H9 (cell line): ENCODE data around the gene DENND4B. TPM values are rescaled to one million over a fixed set of nuclear protein-coding genes. Genes with fewer than 3 reads are reported as not detected.

Source experiments
- DNase-seq: peaks from one replicate; pipeline ENCODE4 v3.0.0-alpha.2; 2017
- H2AFZ ChIP-seq: one replicate; pipeline ENCODE4 v1.6.1; 2013; ENCODE audit warnings: mild to moderate bottlenecking, low read length, control low read depth, moderate library complexity
- H2AK5ac ChIP-seq: 2 replicates; pipeline ENCODE4 v1.6.1; 2013; ENCODE audit warnings: low read length, control low read depth, mixed read lengths; ENCODE audit not compliant: insufficient read length
- H2BK120ac ChIP-seq: one replicate; pipeline ENCODE4 v1.6.1; 2013; ENCODE audit warnings: low read depth, mild to moderate bottlenecking, low read length, control low read depth, inconsistent platforms; ENCODE audit not compliant: poor library complexity, severe bottlenecking
- H2BK12ac ChIP-seq: 2 replicates; pipeline ENCODE4 v1.6.1; 2013; ENCODE audit warnings: low read length, control low read depth, mixed read lengths, low read depth; ENCODE audit not compliant: insufficient read length
- H2BK15ac ChIP-seq: 2 replicates; pipeline ENCODE4 v1.6.1; 2013; ENCODE audit warnings: low read depth, low read length, control low read depth
- H2BK20ac ChIP-seq: one replicate; pipeline ENCODE4 v1.6.1; 2013; ENCODE audit warnings: low read depth, mild to moderate bottlenecking, low read length, control low read depth, inconsistent platforms; ENCODE audit not compliant: poor library complexity, severe bottlenecking
- H2BK5ac ChIP-seq: 2 replicates; pipeline ENCODE4 v1.6.1; 2013; ENCODE audit warnings: low read length, control low read depth, mixed read lengths; ENCODE audit not compliant: insufficient read length
- H3K14ac ChIP-seq: 2 replicates; pipeline ENCODE4 v1.6.1; 2013; ENCODE audit warnings: low read length, control low read depth; ENCODE audit not compliant: insufficient read depth
- H3K18ac ChIP-seq: 2 replicates; pipeline ENCODE4 v1.6.1; 2013; ENCODE audit warnings: low read depth, mild to moderate bottlenecking, mixed read lengths, low read length, control low read depth; ENCODE audit not compliant: insufficient read length
- H3K23ac ChIP-seq: 2 replicates; pipeline ENCODE4 v1.6.1; 2013; ENCODE audit warnings: low read length, control low read depth, mixed read lengths, low read depth; ENCODE audit not compliant: insufficient read length
- H3K23me2 ChIP-seq: 2 replicates; pipeline ENCODE4 v1.6.1; 2013; ENCODE audit warnings: low read depth, mild to moderate bottlenecking, mixed read lengths, low read length, control low read depth; ENCODE audit not compliant: insufficient read length, poor library complexity, severe bottlenecking
- H3K27ac ChIP-seq: 2 replicates; pipeline ENCODE4 v1.5.1; 2013; ENCODE audit warnings: low read length, control low read depth, mixed read lengths, low read depth; ENCODE audit not compliant: insufficient read length
- H3K27me3 ChIP-seq: 2 replicates; pipeline ENCODE4 v1.6.1; 2013; ENCODE audit warnings: low read length, control low read depth, inconsistent platforms; ENCODE audit not compliant: insufficient read depth
- H3K4ac ChIP-seq: 2 replicates; pipeline ENCODE4 v1.6.1; 2013; ENCODE audit warnings: low read depth, mild to moderate bottlenecking, control low read depth, inconsistent platforms, low read length, moderate library complexity
- H3K4me1 ChIP-seq: 2 replicates; pipeline ENCODE4 v1.6.1; 2013; ENCODE audit warnings: low read length, control low read depth, inconsistent platforms; ENCODE audit not compliant: insufficient read depth
- H3K4me2 ChIP-seq: 2 replicates; pipeline ENCODE4 v1.6.1; 2013; ENCODE audit warnings: low read length, control low read depth, mixed read lengths; ENCODE audit not compliant: insufficient read length, insufficient read depth
- H3K56ac ChIP-seq: 2 replicates; pipeline ENCODE4 v1.6.1; 2013; ENCODE audit warnings: low read depth, mild to moderate bottlenecking, mixed read lengths, low read length, control low read depth; ENCODE audit not compliant: insufficient read length
- H3K79me1 ChIP-seq: 2 replicates; pipeline ENCODE4 v1.6.1; 2013; ENCODE audit warnings: low read depth, mild to moderate bottlenecking, moderate library complexity, low read length, control low read depth, inconsistent platforms; ENCODE audit not compliant: insufficient read depth, poor library complexity, severe bottlenecking
- H3K79me2 ChIP-seq: 2 replicates; pipeline ENCODE4 v1.6.1; 2013; ENCODE audit warnings: low read length, control low read depth, inconsistent platforms; ENCODE audit not compliant: insufficient read depth
- H3K9ac ChIP-seq: 2 replicates; pipeline ENCODE4 v1.6.1; 2013; ENCODE audit warnings: low read length, control low read depth, mixed read lengths; ENCODE audit not compliant: insufficient read length; ENCODE audit errors: extremely low read depth
- H3K9me3 ChIP-seq: one replicate; pipeline ENCODE4 v1.6.1; 2013; ENCODE audit warnings: low read depth, low read length, inconsistent platforms; ENCODE audit not compliant: control insufficient read depth
- H3T11ph ChIP-seq: one replicate; pipeline ENCODE4 v1.6.1; 2013; ENCODE audit warnings: mild to moderate bottlenecking, low read length, control low read depth, inconsistent platforms
- H4K20me1 ChIP-seq: one replicate; pipeline ENCODE4 v1.6.1; 2013; ENCODE audit not compliant: control insufficient read depth, insufficient read length, insufficient read depth
- H4K5ac ChIP-seq: 2 replicates; pipeline ENCODE4 v1.6.1; 2013; ENCODE audit warnings: low read depth, mild to moderate bottlenecking, mixed read lengths, low read length, control low read depth; ENCODE audit not compliant: insufficient read length
- H4K8ac ChIP-seq: replicated peaks from 2 replicates; pipeline ENCODE4 v1.6.1; 2013; ENCODE audit warnings: low read length, control low read depth, mixed read lengths, low read depth; ENCODE audit not compliant: insufficient read length
- H4K91ac ChIP-seq: 2 replicates; pipeline ENCODE4 v1.6.1; 2013; ENCODE audit warnings: low read depth, mild to moderate bottlenecking, moderate library complexity, mixed read lengths, low read length, control low read depth; ENCODE audit not compliant: insufficient read length
- H3K27ac Mint-ChIP-seq, 3 experiments: 2 replicates in 2 of 3; 3 replicates in 1 of 3; pipeline ENCODE4 v1.8.0; 2020 to 2021; ENCODE audit warnings: mixed read lengths in 3 of 3, mild to moderate bottlenecking in 1 of 3, moderate library complexity in 1 of 3
- H3K27me3 Mint-ChIP-seq: 2 replicates; pipeline ENCODE4 v1.8.0; 2021; ENCODE audit warnings: low read depth, mild to moderate bottlenecking, moderate library complexity, mixed read lengths
- H3K36me3 Mint-ChIP-seq, 3 experiments: 2 replicates in 2 of 3; 3 replicates in 1 of 3; pipeline ENCODE4 v1.8.0; 2020 to 2021; ENCODE audit warnings: low read depth in 3 of 3, mixed read lengths in 3 of 3; ENCODE audit not compliant: insufficient read depth in 1 of 3
- H3K4me1 Mint-ChIP-seq, 2 experiments: 2 replicates each; pipeline ENCODE4 v1.8.0; 2020; ENCODE audit warnings: mixed read lengths in 2 of 2
- H3K4me3 Mint-ChIP-seq, 2 experiments: 2 replicates in 1 of 2; 3 replicates in 1 of 2; pipeline ENCODE4 v1.8.0; 2020 to 2021; ENCODE audit warnings: mild to moderate bottlenecking in 2 of 2, mixed read lengths in 2 of 2, moderate library complexity in 1 of 2
- H3K9me3 Mint-ChIP-seq, 2 experiments: 2 replicates in 1 of 2; 3 replicates in 1 of 2; pipeline ENCODE4 v1.8.0; 2020; ENCODE audit warnings: mild to moderate bottlenecking in 2 of 2, mixed read lengths in 2 of 2, moderate library complexity in 1 of 2
- whole genome bisulfite sequencing: extraction: QIAGEN DNeasy Blood & Tissue Kit; methylation state at CpG from one replicate; pipeline ENCODE4 v1.1.7; 2013; ENCODE audit warnings: missing lambda C conversion rate, low lambda C conversion rate, mixed read lengths; ENCODE audit not compliant: insufficient read length; ENCODE audit errors: extremely low coverage; 5-methylcytosine and 5-hydroxymethylcytosine counted together
- total RNA-seq: library from RNA; stranded (reverse); gene quantifications from 2 replicates; pipeline ENCODE4 v1.2.1, GENCODE V29; 2021
- TF ChIP-seq, protein P1 (sequence below): fragments of 200-600 bp; sonication (generic); conservative IDR thresholded peaks from 3 replicates; pipeline ENCODE4 v1.8.0; 2021; ENCODE audit warnings: antibody characterized with exemption, mild to moderate bottlenecking

The DENND4B gene
- total RNA-seq, 1 experiment from 2014 or later: 84.6 TPM

DNA sequence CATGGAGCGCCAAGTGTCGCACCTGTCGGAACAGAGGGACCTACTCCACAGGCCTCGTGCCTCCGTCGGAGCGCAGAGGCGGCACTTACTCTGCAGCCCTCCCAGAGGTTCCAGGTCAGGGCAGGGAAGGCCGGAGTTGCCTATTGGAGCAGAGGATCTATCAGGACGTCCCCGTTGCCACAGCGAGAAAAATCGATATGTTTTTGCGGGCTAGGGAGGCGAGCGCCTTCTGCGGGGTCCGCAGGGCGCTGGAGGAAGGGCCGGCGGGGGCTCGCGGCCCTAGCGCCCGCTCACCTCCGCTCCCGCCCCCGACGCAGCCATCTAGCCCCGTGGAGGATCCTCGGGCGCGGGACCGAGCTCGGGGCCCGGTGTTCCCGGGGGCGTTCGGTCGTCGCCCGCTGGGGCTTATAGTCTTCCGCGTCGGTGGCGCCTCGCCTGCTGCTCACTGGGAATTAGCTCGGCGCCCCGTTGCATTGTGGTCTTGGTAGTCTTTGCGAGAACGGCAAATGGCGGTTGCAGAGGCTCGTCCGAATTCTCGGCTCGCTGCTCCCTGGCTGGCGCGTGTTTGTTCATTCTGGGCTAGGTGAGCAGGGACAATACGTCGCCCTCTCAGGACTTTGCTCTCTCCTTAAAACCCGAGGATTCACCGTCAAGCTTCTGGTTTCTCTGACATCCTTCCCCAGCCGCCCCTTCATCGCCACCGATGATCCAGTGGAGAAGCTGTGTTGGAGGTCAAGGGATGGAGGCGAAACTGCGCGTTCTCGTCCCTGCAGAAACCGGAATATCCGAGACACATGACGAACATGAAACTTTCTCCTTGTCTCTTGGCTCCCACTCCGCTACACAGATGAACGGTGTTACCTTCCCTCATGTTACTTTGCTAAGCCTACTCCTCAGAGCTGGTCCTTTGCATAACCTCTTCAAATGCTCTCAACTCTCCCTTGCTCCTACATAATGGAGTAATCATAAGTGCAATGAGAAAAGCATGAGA is 31.0 kb upstream of the DENND4B start, which contains the start of gene JTB:
TSS of gene JTB (minus strand) at position 425 of the 991 bp plus-strand sequence. CDS start at position 3, 422 bp downstream.
- DNase-seq: peak; percentile 82
- peak within 1 kb of the TSS; percentile 17 for H3K14ac ChIP-seq
- no peaks in the 10 kb centered on the region for H3K27me3 ChIP-seq
- no peaks in the 10 kb centered on the region for H3K79me2 ChIP-seq
- Mint-ChIP-seq H3K9me3 (no peaks in the 10 kb centered on the region), H3K27me3 (no peaks in the 10 kb centered on the region), H3K4me3 (peak within 1 kb of the TSS; percentile 95 to 99), H3K36me3 (peaks cover 27 to 70% (median 60%) of the 10 kb centered on the region in 3 experiments), H3K27ac (peak within 1 kb of the TSS; percentile 91 to 99 (median 98)), H3K4me1 (peaks cover 19 to 29% of the 10 kb centered on the region in 2 experiments)
- WGBS: no CpG with 5 or more reads among the region's 75 CpGs
- no peak within 1 kb of the TSS for H3K23ac ChIP-seq
- H3K9me3 ChIP-seq: no peaks in the 10 kb centered on the region
- H2AFZ ChIP-seq: no peak within 1 kb of the TSS
- peaks cover 9% of the 10 kb centered on the region for H3K23me2 ChIP-seq
- no peak within 1 kb of the TSS for H3K18ac ChIP-seq
- H2AK5ac ChIP-seq: no peak within 1 kb of the TSS
- H2BK20ac ChIP-seq: no peak within 1 kb of the TSS
- no peaks in the 10 kb centered on the region for H3K4me1 ChIP-seq
- no peak within 1 kb of the TSS for H2BK15ac ChIP-seq
- H4K5ac ChIP-seq: no peak within 1 kb of the TSS
- H3K4ac ChIP-seq: no peak within 1 kb of the TSS
- no peak within 1 kb of the TSS for H2BK12ac ChIP-seq
- H3T11ph ChIP-seq: no peak within 1 kb of the TSS
- no peak within 1 kb of the TSS for H4K8ac ChIP-seq
- no peak within 1 kb of the TSS for H2BK120ac ChIP-seq
- H2BK5ac ChIP-seq: no peak within 1 kb of the TSS
- H3K27ac ChIP-seq: no peak within 1 kb of the TSS
- H3K4me2 ChIP-seq: peak within 1 kb of the TSS; percentile 94
- no peaks in the 10 kb centered on the region for H4K20me1 ChIP-seq
- H3K9ac ChIP-seq: peak within 1 kb of the TSS; percentile 82
- H4K91ac ChIP-seq: no peak within 1 kb of the TSS
- TF ChIP-seq, protein P1, sequence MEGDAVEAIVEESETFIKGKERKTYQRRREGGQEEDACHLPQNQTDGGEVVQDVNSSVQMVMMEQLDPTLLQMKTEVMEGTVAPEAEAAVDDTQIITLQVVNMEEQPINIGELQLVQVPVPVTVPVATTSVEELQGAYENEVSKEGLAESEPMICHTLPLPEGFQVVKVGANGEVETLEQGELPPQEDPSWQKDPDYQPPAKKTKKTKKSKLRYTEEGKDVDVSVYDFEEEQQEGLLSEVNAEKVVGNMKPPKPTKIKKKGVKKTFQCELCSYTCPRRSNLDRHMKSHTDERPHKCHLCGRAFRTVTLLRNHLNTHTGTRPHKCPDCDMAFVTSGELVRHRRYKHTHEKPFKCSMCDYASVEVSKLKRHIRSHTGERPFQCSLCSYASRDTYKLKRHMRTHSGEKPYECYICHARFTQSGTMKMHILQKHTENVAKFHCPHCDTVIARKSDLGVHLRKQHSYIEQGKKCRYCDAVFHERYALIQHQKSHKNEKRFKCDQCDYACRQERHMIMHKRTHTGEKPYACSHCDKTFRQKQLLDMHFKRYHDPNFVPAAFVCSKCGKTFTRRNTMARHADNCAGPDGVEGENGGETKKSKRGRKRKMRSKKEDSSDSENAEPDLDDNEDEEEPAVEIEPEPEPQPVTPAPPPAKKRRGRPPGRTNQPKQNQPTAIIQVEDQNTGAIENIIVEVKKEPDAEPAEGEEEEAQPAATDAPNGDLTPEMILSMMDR: no peak
- no peaks in the 10 kb centered on the region for H3K79me1 ChIP-seq
- H3K56ac ChIP-seq: no peak within 1 kb of the TSS
